T-helper 1 cell (primary cell): ENCODE results near the gene NMBR.
A peak's percentile ranks its signal among the peaks of the same experiment; 100 is the strongest.
"Not testable (repeated sequence)": the region's sequence is repeated elsewhere in the genome, so short reads cannot be mapped to it uniquely, and the experiment has no call there.

Experiments used
- DNase-seq, 5 donors: peaks; one replicate each; pipeline ENCODE4 v3.0.0-alpha.2; 2012 to 2020

The NMBR gene

GRCh38 chr6:142154336-142154735, 7.4 kb upstream of the NMBR start:
- no peak for DNase-seq

GRCh38 chr6:142153196-142153595, 6.3 kb upstream of the NMBR start:
- DNase-seq: no peak

GRCh38 chr6:142152746-142153145, 5.8 kb upstream of the NMBR start:
- DNase-seq: no peak

GRCh38 chr6:142141531-142141930, 5.4 kb downstream of the NMBR start:
- DNase-seq: not testable (repeated sequence)

GRCh38 chr6:142138876-142139275, 8.0 kb downstream of the NMBR start:
- DNase-seq: no peak

GRCh38 chr6:142132625-142133024, 14.3 kb downstream of the NMBR start, which contains the start of gene GJE1:
Gene GJE1 (plus strand): TSS chr6:142132925. CDS start chr6:142133159, 234 bp downstream.
- DNase-seq: no peak

- no peak for DNase-seq
These were observed 16.1 kb downstream of the NMBR start for GRCh38 chr6:142130814-142131213.

- DNase-seq: no peak
These were observed 25.6 kb downstream of the NMBR start for GRCh38 chr6:142121342-142121741.

- no peak for DNase-seq
These were observed 28.0 kb downstream of the NMBR start for GRCh38 chr6:142118925-142119324.

- no peak for DNase-seq
These were observed 28.6 kb downstream of the NMBR start for GRCh38 chr6:142118328-142118727.

- no peak for DNase-seq
These were observed 29.6 kb downstream of the NMBR start for GRCh38 chr6:142117366-142117765.

GRCh38 chr6:142112451-142113061, 34.4 kb downstream of the NMBR start:
- peak; percentile 17 to 64 (median 44) for DNase-seq

- not testable (repeated sequence) for DNase-seq
These were observed 36.1 kb downstream of the NMBR start for GRCh38 chr6:142110820-142111219.

GRCh38 chr6:142104820-142105219, 42.1 kb downstream of the NMBR start:
- not testable (repeated sequence) for DNase-seq

- DNase-seq: no peak
These were observed 58.1 kb downstream of the NMBR start for GRCh38 chr6:142088858-142089216.

- no peak for DNase-seq
These were observed 58.7 kb downstream of the NMBR start for GRCh38 chr6:142087950-142088857.

- no peak for DNase-seq
These were observed 67.8 kb downstream of the NMBR start for GRCh38 chr6:142079130-142079529.

GRCh38 chr6:142075516-142076101, 71.3 kb downstream of the NMBR start:
- peak in 1 of 5 donors; percentile 14 for DNase-seq

- no peak for DNase-seq
These were observed 72.4 kb downstream of the NMBR start for GRCh38 chr6:142074516-142074915.

- DNase-seq: no peak
These were observed 74.9 kb downstream of the NMBR start for GRCh38 chr6:142071981-142072380.

- no peak for DNase-seq
These were observed 78.5 kb downstream of the NMBR start for GRCh38 chr6:142068416-142068815.

- DNase-seq: not testable (repeated sequence)
These were observed 84.1 kb downstream of the NMBR start for GRCh38 chr6:142062861-142063260.

GRCh38 chr6:142058551-142059290, 88.2 kb downstream of the NMBR start:
- no peak for DNase-seq
